Measurements from ENCODE around the gene ATP6V1E1.
"Not testable (repeated sequence)": the region's sequence is repeated elsewhere in the genome, so short reads cannot be mapped to it uniquely, and the experiment has no call there.

Gene ATP6V1E1

DNA sequence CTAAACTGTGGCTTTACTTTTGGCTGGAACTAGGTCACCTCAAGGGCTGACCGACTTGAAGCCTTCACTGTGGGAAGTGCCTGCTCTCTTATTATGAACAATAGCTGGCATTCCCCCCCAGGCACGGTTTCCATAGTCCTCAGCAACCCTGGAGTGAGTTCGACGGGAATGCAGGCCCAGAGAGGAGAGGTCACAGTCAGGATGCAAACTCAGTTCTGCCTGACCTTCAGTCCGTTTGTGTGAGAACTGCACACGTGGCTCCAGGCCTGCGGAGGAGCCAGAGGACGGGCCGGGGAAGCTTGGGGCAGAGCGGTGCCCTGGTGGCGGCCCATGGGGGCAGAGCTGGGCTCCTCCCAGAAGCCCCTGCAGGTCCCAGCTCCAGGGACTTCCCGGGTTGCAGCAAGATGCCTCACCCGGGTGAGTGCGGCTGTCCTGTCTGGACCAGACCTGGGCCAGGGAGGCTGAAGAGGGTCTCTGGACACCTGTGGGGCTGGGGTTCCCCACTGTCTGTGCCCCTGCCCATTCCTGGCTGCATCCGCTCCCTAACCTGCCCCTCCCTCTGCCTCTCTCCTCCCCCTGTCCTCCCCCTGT lies 48.0 kb downstream of the ATP6V1E1 start:
- no peak for DNase-seq

DNA sequence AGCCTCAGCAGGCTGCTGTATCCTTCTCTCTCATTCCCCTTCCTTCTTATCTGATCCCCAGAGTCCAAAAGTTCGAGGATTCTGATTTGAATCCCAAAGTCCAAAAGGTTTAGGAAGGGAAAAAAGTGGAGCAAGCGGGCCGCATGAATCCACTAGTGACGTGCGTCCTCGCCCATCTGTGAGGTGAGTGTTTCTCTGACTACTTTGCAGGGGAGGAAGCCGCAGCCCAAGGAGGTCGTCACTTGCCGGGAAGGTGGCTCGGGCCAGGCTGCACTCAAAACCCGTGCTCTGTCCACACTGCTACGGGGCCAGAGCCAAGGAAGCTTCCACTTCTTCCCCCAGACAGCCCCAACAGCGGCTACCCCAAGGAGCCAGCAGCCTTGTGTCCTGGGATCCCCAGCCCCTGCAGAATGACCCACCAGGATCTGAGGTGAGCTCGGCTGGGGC lies 49.0 kb downstream of the ATP6V1E1 start:
- DNase-seq, result no peak

DNA sequence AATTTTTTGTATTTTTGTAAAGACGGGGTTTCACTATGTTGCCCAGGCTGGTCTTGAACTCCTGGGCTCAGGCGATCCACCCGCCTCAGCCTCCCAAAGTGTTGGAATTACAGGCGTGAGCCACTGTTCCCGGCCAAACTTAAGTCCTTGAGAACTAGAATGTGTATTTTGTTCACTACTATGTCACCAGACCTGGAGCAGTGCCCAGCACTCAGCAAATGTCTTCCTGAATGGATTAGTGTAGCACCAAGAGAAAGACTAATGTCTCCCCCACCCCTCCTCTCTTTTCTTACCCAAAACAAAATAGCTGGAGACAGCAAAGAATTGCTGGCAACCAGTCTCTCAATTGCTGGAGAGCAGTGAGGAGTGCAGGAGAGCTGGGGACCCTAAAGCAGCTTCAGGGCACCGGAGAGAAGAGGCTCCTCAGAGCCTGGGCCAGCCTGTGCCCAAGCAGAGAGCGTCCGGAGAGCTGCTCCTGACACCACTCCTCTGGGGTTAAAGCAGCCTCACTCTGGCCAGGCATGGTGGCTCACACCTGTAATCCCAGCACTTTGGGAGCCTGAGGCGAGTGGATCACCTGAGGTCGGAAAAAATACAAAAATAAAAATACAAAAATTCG lies 50.3 kb downstream of the ATP6V1E1 start:
- DNase-seq, result peak; percentile 63

DNA sequence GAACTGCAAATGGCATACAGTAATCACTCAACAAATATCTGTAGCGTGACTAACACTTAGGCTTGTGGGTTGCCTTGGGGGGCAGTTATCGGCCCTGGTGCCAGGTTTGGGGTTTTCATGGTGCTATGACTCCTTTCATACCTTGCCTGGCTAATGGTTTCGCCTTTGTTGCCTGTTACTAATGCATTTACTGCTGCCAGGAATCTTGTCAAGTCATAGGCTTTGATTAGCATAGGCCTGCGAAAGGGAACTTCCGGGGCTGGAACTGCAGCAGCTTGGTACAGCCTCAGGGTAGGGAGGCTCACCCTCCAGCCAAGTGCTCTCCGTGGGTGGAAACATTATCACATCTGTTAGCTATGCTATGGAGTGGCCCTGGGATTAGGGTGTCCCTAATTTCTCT lies 52.1 kb downstream of the ATP6V1E1 start:
- peak; percentile 98 for DNase-seq

DNA sequence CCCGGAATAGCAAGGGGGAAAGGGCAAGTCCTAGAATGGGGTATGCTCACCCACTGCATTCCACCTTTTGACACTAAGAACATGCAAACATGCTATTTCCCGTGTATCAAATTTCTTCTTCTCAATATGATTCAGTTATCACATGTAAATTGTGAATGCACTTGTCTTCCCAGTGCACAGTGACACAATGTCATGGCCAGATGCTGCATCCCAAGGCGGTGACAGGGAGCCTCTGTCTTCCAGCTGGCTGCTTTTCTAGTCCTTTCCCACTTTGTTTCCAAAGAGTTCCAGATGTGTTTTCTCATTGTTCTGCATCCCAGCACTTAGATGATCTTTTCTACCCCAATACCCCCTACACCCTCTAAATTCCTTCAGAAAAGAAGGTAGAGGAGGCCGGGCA lies 52.9 kb downstream of the ATP6V1E1 start:
- no peak for DNase-seq

DNA sequence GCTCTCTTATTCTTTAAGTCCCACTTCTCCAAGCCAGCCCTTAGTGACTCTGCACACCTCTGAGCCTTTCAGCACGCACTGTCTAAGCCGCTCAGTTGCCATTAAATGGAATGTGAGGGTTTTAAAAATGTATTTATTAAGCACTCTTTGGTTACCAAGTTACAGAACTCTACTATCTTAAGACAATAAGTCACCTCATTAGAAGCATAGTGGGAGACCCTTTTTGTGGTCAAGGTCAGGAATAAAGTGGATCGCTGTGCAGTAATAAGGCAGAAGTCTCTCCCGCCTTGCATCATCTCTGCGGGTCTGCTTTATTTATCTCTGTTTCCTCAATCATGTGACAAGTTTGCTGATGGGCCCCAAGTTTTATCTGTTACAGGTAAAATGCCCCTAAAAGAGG lies 53.4 kb downstream of the ATP6V1E1 start:
- DNase-seq, result no peak

DNA sequence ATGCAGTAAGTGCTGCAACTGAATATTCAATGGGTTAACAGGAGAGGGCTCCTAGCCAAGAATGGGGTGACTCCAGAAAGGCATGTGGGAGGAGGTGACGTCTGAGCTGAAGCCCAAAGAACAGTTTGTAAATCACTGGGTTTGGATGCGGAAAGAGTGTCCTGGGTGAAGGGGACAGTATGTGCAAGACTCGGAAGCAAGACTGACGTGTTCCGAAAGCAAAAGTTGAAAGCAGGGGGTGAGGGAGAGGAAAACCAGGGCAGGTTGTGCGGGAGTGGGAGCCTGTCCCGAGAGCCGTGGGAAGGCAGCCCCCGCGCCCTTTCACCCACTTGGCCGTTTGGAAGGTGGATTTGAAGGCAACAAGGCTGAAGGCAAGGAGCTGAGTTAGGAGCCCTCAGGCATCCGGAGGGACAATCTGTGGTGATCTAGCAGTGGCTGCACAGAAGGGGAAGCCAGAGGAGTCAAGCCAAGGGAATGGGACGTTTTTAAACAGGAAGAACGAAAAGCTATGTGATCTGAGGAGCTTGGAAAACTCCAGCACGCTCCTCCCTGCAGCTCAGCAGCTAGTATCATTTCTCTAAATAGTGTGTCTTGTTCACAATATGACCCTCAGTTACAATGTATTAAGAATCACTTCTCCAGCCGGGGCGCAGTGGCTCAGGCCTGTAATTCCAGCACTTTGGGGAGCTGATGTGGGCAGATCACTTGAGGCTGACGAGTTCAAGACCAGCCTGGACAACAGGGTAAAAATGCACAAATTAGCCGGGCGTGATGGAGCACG lies 57.5 kb downstream of the ATP6V1E1 start:
- DNase-seq, result no peak

DNA sequence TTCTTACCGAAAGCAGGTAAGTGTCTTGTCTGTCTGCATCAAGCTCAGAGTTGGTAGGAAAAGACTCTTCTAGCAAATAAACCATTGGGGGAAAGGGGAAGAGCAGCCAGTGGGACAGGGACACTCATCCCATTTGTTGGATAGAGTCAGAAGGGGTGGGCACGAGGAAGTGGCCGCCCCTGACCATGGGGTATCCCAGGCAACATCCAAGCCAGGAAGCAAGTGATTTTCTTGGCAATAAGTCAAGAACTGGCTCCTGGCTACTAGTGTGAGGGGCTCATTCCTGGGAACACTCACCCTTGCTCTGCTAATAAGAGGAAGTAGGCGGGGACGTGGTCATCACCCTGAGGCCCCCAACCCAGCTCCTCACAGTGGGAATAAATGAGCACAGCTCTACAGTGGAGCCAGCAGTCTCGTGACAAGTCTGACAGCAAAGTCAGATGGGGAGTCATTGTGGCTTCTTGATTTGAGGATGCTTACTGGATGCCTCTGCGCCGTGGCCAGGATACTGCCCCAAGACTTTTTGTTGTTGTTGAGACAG lies 58.5 kb downstream of the ATP6V1E1 start:
- peak; percentile 86 for DNase-seq

DNA sequence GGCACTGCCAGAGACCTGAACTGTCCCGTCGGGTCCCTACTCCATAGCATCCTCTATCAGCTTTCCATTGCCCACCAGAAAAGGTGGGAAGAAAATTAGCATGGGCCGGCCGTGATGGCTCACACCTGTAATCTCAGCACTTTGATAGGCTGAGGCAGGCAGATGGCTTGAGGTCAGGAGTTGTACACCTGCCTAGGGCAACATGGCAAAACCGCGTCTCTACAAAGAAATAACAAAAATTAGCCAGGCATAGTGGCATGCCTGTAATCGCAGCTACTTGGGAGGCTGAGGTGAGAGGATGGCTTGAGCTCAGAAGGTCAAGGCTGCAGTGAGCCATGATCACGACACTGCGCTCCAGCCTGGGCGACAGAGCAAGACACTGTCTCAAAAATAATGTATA lies 61.8 kb downstream of the ATP6V1E1 start:
- DNase-seq, result no peak

DNA sequence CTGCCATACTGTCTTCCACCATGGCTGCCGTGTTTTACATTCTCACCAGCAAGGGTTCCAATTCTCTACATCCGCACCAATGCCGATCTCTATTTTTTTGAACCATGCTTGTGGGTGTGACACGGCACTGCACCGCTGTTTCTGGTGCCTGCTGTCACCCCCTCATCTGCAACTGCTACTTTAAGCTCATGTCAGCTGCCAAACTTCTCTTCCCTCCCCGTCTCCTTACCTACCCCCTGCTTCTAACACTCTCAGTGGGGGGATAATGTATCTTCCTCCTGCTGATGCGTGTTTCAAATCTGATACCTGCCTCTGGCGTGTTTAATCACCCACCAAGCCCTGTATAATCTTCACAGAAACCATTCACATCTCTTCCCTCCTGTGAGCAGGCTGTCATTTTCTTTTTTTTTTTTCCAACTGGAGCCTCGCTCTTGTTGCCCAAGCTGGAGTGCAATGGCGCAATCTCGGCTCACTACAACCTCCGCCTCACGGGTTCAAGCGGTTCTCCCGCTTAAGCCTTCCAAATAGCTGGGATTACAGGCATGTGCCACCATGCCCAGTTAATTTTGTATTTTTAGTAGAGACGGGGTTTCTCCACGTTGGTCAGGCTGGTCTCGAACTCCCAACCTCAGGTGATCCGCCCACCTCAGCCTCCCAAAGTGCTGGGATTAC lies 62.4 kb downstream of the ATP6V1E1 start:
- not testable (repeated sequence) for DNase-seq

DNA sequence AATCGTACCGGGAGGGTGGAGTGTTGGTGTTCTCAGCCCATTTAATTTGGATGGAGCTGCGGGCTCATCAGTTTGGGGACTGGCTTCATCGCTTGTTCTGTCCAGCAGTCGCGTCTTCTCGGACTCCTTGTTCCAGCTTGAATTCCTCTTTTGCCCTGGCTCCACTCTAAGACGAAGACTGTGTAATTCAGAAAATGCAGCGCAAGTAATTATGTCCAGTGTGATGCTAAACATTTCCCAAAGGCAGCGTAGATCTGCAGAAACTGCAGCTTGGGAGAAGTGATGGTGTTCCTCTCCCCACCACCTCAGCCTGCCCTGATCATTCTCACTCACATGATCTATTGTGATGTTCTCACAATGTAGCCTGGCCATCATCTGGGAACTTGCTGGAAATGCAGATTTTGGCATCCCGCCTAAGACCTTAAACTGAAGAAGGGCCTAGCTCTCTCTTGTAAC lies 64.6 kb downstream of the ATP6V1E1 start:
- DNase-seq, result peak; percentile 59

DNA sequence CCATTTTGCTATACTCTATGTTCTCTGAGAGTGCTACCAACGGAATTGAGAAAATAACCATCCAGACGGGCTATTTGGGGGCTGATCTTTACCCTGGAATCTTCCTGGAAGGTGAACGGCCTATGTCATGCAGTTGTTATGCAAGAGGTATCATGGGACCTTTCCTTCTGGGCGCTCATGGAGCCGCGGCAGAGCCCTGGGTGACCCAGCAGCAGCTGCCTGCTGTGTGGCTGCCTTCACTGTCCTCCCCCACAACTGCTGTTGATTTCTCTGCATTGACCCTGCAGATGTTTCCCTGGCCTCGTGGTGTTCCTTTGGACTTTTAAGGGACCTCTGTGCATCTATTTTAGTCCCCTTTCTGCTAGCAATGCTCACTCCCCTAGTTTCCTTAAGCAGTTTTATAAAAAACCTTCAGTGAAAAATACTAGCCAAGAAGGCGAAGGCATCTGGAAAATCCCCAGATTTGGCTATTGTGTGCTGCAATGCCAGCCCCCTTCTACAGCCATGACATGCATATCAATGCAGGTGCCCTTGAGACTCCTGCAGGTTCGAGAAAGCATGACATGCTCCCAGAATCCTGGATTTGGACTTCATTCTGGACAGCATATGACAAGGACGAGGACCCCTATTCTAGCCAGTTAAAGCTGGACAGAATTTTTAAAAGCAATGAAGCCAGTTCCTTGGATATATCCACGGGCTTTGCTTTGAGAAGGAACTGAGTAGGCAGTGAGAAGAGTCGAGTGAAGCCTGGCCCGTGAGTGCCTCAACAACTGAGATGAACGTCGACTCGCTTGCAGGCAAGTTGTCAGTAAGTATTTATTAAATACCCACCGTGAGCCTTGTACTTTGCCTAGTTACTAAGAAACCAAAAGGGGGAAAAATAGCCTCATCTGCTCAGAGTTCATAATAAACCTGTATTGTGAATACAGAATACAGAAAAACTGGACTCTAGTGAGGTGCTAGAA lies 65.4 kb downstream of the ATP6V1E1 start, which contains the start of gene SLC25A18:
Gene SLC25A18 (plus strand): TSS at position 593 of the 965 bp plus-strand sequence. CDS start 16,447 bp downstream, outside the sequence.
- peak; percentile 25 for DNase-seq

DNA sequence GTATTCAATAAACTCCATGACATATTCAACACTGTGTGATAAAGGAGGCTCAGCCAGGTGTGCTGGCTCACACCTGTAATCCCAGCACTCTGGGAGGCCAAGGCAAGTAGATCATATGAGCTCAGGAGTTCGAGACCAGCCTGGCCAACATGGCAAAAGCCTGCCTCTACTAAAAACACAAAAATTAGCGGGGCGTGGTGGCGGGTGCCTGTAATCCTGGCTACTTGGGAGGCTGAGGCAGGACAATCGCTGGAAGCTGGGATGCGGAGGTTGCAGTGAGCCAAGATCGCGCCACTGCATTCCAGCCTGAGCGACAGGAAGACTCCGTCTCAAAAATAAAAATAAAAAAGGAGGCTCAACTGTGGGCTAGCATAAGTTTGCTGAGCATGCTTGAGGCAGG lies 69.4 kb downstream of the ATP6V1E1 start:
- no peak for DNase-seq

DNA sequence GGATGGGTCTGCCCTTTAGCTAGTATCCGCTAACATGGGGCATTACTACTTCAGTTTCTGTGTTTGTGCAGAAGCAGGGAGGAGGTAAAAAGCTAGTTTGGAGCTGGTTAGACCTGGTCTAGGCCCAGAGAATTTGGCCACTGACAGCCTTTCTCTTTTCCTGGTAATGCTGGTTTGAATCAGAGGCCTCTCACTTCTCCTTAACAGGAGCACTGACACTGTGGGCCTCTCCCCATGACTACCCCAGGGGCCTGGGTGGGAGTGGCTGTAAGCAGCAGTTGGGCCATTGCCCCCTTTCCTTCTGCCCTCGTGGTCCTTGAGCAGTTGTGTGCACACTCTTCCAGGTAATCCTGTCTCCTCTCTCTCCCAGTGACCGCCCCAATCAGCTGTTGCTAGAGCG lies 73.7 kb downstream of the ATP6V1E1 start:
- no peak for DNase-seq

DNA sequence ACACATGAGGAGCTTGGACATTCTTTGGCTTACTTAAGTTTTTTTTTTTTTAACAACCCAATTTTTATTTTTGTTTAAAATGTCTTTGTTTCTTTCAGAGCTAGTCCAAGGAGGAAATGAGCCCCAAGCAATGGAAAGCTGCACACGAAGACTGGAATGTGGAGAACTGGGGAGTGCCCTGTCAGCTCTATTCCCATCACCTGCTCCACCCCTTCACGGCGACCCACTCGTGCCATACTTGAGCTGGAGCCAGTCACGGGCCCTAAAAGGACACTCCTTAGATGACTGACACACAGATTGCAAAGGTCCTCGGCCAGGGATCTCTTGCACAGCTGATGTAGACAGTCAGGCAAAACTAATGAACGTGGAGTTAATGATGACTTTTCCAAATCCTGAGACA lies 75.8 kb downstream of the ATP6V1E1 start:
- DNase-seq, result no peak

DNA sequence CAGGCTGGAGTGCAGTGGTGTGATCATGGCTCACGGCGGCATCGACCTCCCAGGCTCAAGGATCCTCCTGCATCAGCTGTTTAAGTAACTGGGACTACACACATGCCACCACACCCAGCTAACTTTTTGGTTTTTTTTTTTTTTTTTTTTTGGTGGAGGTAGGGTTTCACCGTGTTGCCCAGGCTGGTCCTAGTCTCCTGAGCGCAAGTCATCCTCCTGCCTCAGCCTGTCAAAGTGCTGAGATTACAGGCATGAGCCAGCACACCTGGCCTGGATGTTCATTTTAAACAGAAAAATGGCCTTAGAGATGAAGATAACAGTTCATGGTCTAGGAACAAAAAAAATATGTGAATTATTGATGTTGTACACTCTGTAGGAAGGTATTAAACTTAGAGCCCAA lies 78.9 kb downstream of the ATP6V1E1 start:
- no peak for DNase-seq

DNA sequence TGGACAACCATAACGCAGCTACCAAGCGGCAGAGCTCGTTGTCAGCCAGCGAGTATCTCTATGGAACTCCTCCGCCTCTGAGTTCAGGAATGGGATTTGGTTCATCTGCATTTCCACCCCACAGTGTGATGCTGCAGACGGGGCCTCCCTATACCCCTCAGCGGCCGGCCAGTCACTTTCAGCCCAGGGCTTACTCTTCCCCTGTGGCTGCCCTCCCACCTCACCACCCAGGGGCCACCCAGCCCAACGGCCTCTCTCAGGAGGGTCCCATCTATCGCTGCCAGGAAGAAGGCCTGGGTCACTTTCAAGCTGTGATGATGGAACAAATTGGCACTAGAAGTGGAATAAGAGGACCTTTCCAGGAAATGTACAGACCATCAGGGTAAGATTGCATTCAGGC lies 79.4 kb downstream of the ATP6V1E1 start:
- no peak for DNase-seq

DNA sequence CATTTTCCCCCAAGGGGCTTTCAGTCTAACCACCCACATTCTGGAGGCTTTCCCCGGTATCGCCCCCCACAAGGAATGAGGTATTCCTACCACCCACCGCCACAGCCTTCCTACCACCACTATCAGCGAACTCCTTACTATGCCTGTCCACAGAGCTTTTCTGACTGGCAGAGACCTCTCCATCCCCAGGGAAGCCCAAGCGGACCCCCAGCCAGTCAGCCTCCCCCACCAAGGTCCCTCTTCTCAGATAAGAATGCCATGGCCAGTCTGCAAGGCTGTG lies 79.9 kb downstream of the ATP6V1E1 start:
- DNase-seq, result no peak

DNA sequence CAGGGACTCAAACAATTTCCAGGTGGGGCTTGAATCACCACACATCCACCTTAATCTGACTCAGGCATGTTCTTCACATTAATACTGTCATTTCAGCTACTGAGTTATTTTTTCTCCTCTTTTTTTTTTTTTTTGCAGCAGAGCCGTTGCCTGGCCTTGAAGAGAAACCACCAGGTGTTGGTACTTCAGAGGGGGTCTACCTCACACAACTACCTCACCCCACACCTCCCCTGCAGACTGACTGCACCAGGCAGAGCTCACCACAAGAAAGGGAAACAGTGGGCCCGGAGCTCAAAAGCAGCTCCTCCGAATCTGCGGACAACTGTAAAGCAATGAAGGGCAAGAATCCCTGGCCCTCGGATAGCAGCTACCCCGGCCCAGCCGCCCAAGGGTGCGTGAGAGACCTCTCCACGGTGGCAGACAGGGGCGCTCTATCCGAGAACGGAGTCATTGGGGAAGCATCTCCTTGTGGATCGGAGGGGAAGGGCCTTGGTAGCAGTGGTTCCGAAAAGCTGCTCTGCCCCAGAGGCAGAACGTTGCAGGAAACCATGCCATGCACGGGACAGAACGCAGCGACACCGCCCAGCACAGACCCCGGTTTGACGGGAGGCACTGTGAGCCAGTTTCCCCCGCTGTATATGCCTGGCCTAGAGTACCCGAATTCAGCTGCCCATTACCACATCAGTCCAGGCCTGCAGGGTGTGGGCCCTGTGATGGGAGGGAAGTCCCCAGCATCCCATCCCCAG lies 80.4 kb downstream of the ATP6V1E1 start:
- no peak for DNase-seq

DNA sequence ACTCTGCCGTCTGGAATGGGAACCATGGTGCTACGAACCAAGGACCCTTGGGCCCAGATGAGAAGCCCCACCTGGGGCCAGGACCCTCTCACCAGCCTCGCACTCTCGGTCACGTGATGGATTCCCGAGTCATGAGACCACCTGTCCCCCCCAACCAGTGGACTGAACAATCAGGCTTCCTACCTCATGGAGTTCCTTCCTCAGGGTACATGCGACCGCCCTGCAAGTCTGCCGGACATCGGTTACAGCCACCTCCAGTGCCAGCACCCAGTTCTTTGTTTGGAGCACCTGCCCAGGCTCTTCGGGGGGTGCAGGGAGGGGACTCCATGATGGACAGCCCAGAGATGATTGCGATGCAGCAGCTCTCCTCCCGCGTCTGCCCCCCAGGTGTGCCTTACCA lies 86.1 kb downstream of the ATP6V1E1 start:
- no peak for DNase-seq
